Loucy (cell line): ENCODE measurements around the gene FMO4.

Experiments used
- CTCF ChIP-seq: fragments of 200-600 bp; sonication (generic); conservative IDR thresholded peaks from 2 replicates; pipeline ENCODE4 v1.5.1; 2014; ENCODE audit warnings: mild to moderate bottlenecking, antibody characterized with exemption, low read length
- EZH2phosphoT487 ChIP-seq: fragments of 200-600 bp; IDR thresholded peaks from 2 replicates; pipeline ENCODE4 v1.6.1; 2018; ENCODE audit warnings: antibody characterized with exemption, mild to moderate bottlenecking, moderate library complexity, borderline replicate concordance

GRCh38 chr1:171335964-171336363, 22.0 kb downstream of the FMO4 start:
- TF ChIP-seq CTCF (no peak), EZH2phosphoT487 (no peak)
